CD14-positive monocyte (primary cell): Measurements from ENCODE around the gene NAA38. TPM values are rescaled to one million over a fixed set of nuclear protein-coding genes. Genes with fewer than 3 reads are reported as not detected.

Experiments
- DNase-seq, 3 donors: peaks; one replicate each; pipeline ENCODE4 v3.0.0-alpha.2; 2011 to 2022
- H2AFZ ChIP-seq: 2 replicates; pipeline ENCODE4 v1.6.0; 2012; ENCODE audit warnings: mild to moderate bottlenecking, low read depth, low read length, inconsistent platforms; ENCODE audit not compliant: insufficient read depth, poor library complexity, severe bottlenecking
- H3K27ac ChIP-seq, 2 donors: 1 replicate in 1 of 2; 2 replicates in 1 of 2; pipeline ENCODE4 v1.5.1; 2012 to 2013; ENCODE audit warnings: low read length in 2 of 2, control low read depth in 1 of 2, inconsistent platforms in 1 of 2, low read depth in 1 of 2, mild to moderate bottlenecking in 1 of 2
- H3K27me3 ChIP-seq, 2 donors: one replicate each; pipeline versions ENCODE4 v1.6.0 to v1.6.1; 2011 to 2013; ENCODE audit warnings: low read length in 2 of 2; ENCODE audit not compliant: control insufficient read depth in 2 of 2, insufficient read depth in 2 of 2
- H3K36me3 ChIP-seq, 2 donors: replicated peaks in 1 of 2; 1 replicate in 1 of 2; 2 replicates in 1 of 2; pipeline versions ENCODE4 v1.5.1 to v1.6.1; 2012 to 2013; ENCODE audit warnings: low read length in 2 of 2, control low read depth in 1 of 2, inconsistent platforms in 1 of 2, mild to moderate bottlenecking in 1 of 2; ENCODE audit not compliant: insufficient read depth in 2 of 2, control insufficient read depth in 1 of 2
- H3K4me1 ChIP-seq, 2 donors: 1 replicate in 1 of 2; 2 replicates in 1 of 2; pipeline versions ENCODE4 v1.5.1 to v1.6.1; 2012 to 2013; ENCODE audit warnings: low read length in 2 of 2, control low read depth in 1 of 2, inconsistent platforms in 1 of 2, mild to moderate bottlenecking in 1 of 2, moderate library complexity in 1 of 2; ENCODE audit not compliant: insufficient read depth in 2 of 2, control insufficient read depth in 1 of 2
- H3K4me2 ChIP-seq: replicated peaks from 2 replicates; pipeline ENCODE3; 2012; ENCODE audit warnings: low read length, moderate library complexity, mild to moderate bottlenecking; ENCODE audit not compliant: poor library complexity, severe bottlenecking; ENCODE audit errors: extremely low read depth
- H3K4me3 ChIP-seq, 3 experiments: fragments of 200-600 bp in 1 of 3; sonication (generic) in 1 of 3; replicated peaks in 1 of 3; 1 replicate in 2 of 3; 2 replicates in 1 of 3; pipeline ENCODE4 v1.5.1; 2011 to 2013; ENCODE audit warnings: low read length in 3 of 3, mild to moderate bottlenecking in 3 of 3, control low read depth in 2 of 3, low read depth in 2 of 3, inconsistent platforms in 1 of 3, moderate library complexity in 1 of 3
- H3K79me2 ChIP-seq: 2 replicates; pipeline ENCODE4 v1.6.0; 2012; ENCODE audit warnings: mild to moderate bottlenecking, control low read depth, inconsistent platforms, low read length, moderate library complexity; ENCODE audit not compliant: insufficient read depth
- H3K9ac ChIP-seq: 2 replicates; pipeline ENCODE4 v1.6.0; 2017; ENCODE audit warnings: low read length, mild to moderate bottlenecking; ENCODE audit not compliant: insufficient read depth, poor library complexity, severe bottlenecking
- H3K9me3 ChIP-seq, 2 donors: replicated peaks in 1 of 2; 1 replicate in 1 of 2; 2 replicates in 1 of 2; pipeline versions ENCODE4 v1.5.1 to v1.6.1; 2012 to 2013; ENCODE audit warnings: low read length in 2 of 2, control low read depth in 1 of 2; ENCODE audit not compliant: control insufficient read depth in 1 of 2, insufficient read depth in 1 of 2
- H4K20me1 ChIP-seq: 2 replicates; pipeline ENCODE4 v1.6.0; 2012; ENCODE audit warnings: mild to moderate bottlenecking, low read length, control low read depth, moderate library complexity; ENCODE audit not compliant: insufficient read depth
- H3K27ac Mint-ChIP-seq, 7 donors: one replicate each; pipeline ENCODE4 v1.8.0; 2020; ENCODE audit warnings: mild to moderate bottlenecking in 7 of 7, mixed read lengths in 7 of 7, moderate library complexity in 6 of 7, inconsistent platforms in 2 of 7
- H3K27me3 Mint-ChIP-seq, 3 donors: one replicate each; pipeline ENCODE4 v1.8.0; 2021 to 2022; ENCODE audit warnings: low read depth in 3 of 3, mild to moderate bottlenecking in 3 of 3, mixed read lengths in 3 of 3, moderate library complexity in 3 of 3, inconsistent platforms in 1 of 3
- H3K36me3 Mint-ChIP-seq, 2 donors: one replicate each; pipeline ENCODE4 v1.8.0; 2020; ENCODE audit warnings: mixed read lengths in 2 of 2, inconsistent platforms in 1 of 2, mild to moderate bottlenecking in 1 of 2
- H3K4me1 Mint-ChIP-seq: one replicate; pipeline ENCODE4 v1.8.0; 2020; ENCODE audit warnings: mild to moderate bottlenecking, mixed read lengths
- H3K4me3 Mint-ChIP-seq, 2 donors: one replicate each; pipeline ENCODE4 v1.8.0; 2020; ENCODE audit warnings: mild to moderate bottlenecking in 2 of 2, mixed read lengths in 2 of 2, moderate library complexity in 1 of 2
- H3K9me3 Mint-ChIP-seq, 7 donors: one replicate each; pipeline ENCODE4 v1.8.0; 2020 to 2022; ENCODE audit warnings: mixed read lengths in 7 of 7, mild to moderate bottlenecking in 6 of 7, moderate library complexity in 6 of 7, inconsistent platforms in 2 of 7
- CTCF ChIP-seq: fragments of 200-600 bp; IDR thresholded peaks from one replicate; pipeline ENCODE4 v1.8.0; 2022; ENCODE audit warnings: antibody characterized with exemption, mild to moderate bottlenecking
- WGBS: methylation state at CpG from one replicate; pipeline ENCODE4 v1.1.5; 2013; ENCODE audit warnings: missing lambda C conversion rate; ENCODE audit not compliant: insufficient coverage; 5-methylcytosine and 5-hydroxymethylcytosine counted together
- intact Hi-C, 2 donors: fragments of 100-400 bp; cut with micrococcal nuclease; formaldehyde crosslinking; loops; one replicate each; pipeline versions ENCODE4 v1.15.0 to v1.15.1; 2023
- polyA plus RNA-seq, 3 donors: library from polyadenylated mRNA; depleted of rRNA in 1 of 3; unstranded in 2 of 3; stranded (reverse) in 1 of 3; fragments of 300-500 nt in 2 of 3; fragments of >200 nt in 1 of 3; fragmentation: Illumina TruSeq in 2 of 3; gene quantifications; 1 replicate in 2 of 3; 2 replicates in 1 of 3; pipeline ENCODE4 v1.2.3, GENCODE V29; 2012 to 2021

NAA38 gene
- polyA plus RNA-seq, 3 donors = 63.8 to 197 (median 148) TPM

GRCh38 chr17:7844292-7845154 lies 12.8 kb downstream of the NAA38 start:
- peak overlapping the region; percentile 93 to 98 for H3K4me3 Mint-ChIP-seq
- DNase-seq = peak; percentile 93 to 96 (median 95)
- Histone ChIP-seq H3K27ac (peak overlapping the region; percentile 98 to 100), H3K4me1 (peaks cover 31 to 33% of the 10 kb centered on the region in 2 donors), H3K9ac (peak overlapping the region; percentile 100), H3K4me2 (peak overlapping the region; percentile 78), H4K20me1 (peaks cover 55% of the 10 kb centered on the region), H3K36me3 (peaks cover 41 to 44% of the 10 kb centered on the region in 2 donors), H2AFZ (no peak overlapping the region), H3K79me2 (peaks cover 61% of the 10 kb centered on the region), H3K4me3 (peak overlapping the region; percentile 66 to 92 (median 79)), H3K27me3 (no peaks in the 10 kb centered on the region), H3K9me3 (no peaks in the 10 kb centered on the region)
- WGBS = 1% methylated on average over 64 of the region's 71 CpGs
- H3K27me3 Mint-ChIP-seq = peaks cover 0 to 14% (median 4%) of the 10 kb centered on the region in 3 donors
- no peak for TF ChIP-seq CTCF
- peaks cover 0 to 5% (median 0%) of the 10 kb centered on the region in 7 donors for H3K9me3 Mint-ChIP-seq
- peaks cover 26% of the 10 kb centered on the region for H3K4me1 Mint-ChIP-seq
- peak overlapping the region; percentile 97 to 100 (median 100) for H3K27ac Mint-ChIP-seq
- peaks cover 38 to 67% of the 10 kb centered on the region in 2 donors for H3K36me3 Mint-ChIP-seq
- intact Hi-C loops = loop anchor here (1.0 to 5.0 kb wide), 7 partner anchors 9 to 362 kb away; partner anchors contain the start of genes CD68 (in 2 of the 2), CNTROB (in 1 of the 2), KDM6B (in 1 of the 2) and POLR2A (in 1 of the 2)

- WGBS = under 1% methylated on average over 49 of the region's 61 CpGs
- peaks cover 51% of the 10 kb centered on the region for H4K20me1 ChIP-seq
- peak overlapping the region; percentile 98 to 100 for H3K27ac ChIP-seq
- H3K36me3 ChIP-seq = peaks cover 33 to 36% of the 10 kb centered on the region in 2 donors
- peak overlapping the region; percentile 78 for H3K4me2 ChIP-seq
- DNase-seq = peak; percentile 94 to 99 (median 98)
- peak overlapping the region; percentile 100 for H3K9ac ChIP-seq
- Mint-ChIP-seq H3K4me1 (peaks cover 34% of the 10 kb centered on the region), H3K27ac (peak overlapping the region; percentile 97 to 100 (median 100)), H3K4me3 (peak overlapping the region; percentile 98 to 99), H3K9me3 (peaks cover 0 to 5% (median 0%) of the 10 kb centered on the region in 7 donors), H3K36me3 (peaks cover 40 to 64% of the 10 kb centered on the region in 2 donors), H3K27me3 (peaks cover 0 to 16% (median 6%) of the 10 kb centered on the region in 3 donors)
- H3K79me2 ChIP-seq = peaks cover 69% of the 10 kb centered on the region
- H3K4me3 ChIP-seq = peak overlapping the region; percentile 79 to 92 (median 81)
- TF ChIP-seq CTCF = no peak
- no peaks in the 10 kb centered on the region for H3K9me3 ChIP-seq
- intact Hi-C loops = loop anchor here (1.0 to 5.0 kb wide), 8 partner anchors 8 to 361 kb away; partner anchors contain the start of genes CD68 (in 2 of the 2), NAA38 (in 2 of the 2), CNTROB (in 1 of the 2) and KDM6B (in 1 of the 2)
- peaks cover 39 to 41% of the 10 kb centered on the region in 2 donors for H3K4me1 ChIP-seq
- H3K27me3 ChIP-seq = no peaks in the 10 kb centered on the region
- no peak overlapping the region for H2AFZ ChIP-seq
Observed at GRCh38 chr17:7843536-7844291, 13.6 kb downstream of the NAA38 start.
